NCI-H1694 (cell line): ENCODE results near the gene TCF7.

Experiments used
- DNase-seq: peaks from one replicate; lab custom pipeline; 2025; lab: John Stamatoyannopoulos, UW

The TCF7 gene

GRCh38 chr5:134131165-134131564 is 16.7 kb downstream of the TCF7 start:
- DNase-seq: no peak

GRCh38 chr5:134131578-134132350 is 17.3 kb downstream of the TCF7 start:
- no peak for DNase-seq

DNA sequence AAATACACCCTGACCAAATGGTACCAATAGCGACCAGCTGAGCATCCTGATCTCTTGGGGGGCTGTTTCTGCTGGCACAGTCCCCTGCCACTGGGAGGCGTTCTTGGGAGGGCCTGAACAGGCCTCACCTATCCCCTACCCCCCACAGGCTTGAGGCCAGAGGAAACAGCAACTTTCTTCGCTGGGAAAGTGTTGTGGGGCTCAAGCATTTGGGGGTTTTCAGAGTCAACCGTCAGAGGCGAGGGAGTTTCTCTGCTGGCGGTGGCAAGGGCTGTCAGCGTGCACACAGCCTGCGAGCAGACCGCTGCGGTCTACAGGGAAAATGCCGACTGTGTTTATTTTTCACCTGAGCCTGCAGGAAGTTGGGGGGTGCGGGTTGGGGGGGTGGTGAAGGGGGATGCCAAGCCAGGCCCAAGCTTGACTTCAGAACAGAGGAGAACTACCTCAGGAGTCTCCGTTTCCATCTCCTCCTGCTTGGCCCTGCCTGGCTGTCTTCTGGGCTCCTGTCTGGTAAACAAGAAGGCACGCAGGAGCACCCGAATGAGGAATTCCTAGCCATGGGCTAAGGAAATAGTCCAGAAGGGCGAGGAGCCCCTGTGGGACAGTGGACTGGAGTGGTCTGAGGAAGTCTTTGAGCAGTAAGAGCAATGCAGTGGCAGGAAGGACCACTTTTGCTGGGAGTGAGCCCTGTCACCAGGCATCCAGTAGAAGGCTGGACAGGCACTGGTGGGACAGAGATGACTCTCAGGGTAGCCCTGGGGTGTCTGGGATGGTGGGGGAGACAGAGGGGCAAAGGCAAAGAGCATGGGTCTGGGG is 18.1 kb downstream of the TCF7 start:
- DNase-seq: no peak

- no peak for DNase-seq
Measured at GRCh38 chr5:134133188-134133994, 18.9 kb downstream of the TCF7 start.

- DNase-seq: no peak
Measured at GRCh38 chr5:134133995-134134541, 19.6 kb downstream of the TCF7 start.

- DNase-seq: no peak
Measured at GRCh38 chr5:134135091-134135655, 20.7 kb downstream of the TCF7 start.

- no peak for DNase-seq
Measured at GRCh38 chr5:134136221-134136631, 21.7 kb downstream of the TCF7 start.

DNA sequence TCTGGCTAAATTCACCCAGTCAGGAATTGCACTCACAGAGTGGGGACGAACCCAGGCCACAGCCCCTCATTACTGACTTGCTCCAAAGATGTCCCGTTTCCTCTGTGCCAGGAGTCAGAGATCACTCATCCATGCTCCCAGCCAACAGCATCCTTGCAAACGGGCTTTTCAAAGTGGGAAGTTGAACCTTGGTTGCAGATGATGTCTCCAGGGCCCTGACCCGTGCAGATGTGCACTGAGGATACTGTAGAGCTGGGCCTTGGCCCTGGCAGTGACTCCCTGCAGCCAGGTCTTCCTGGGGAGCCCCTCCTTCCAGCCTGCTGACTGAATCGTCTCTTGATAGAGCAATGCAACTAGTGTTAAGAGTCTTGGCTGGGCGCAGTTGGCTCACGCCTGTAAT is 22.3 kb downstream of the TCF7 start:
- DNase-seq: no peak

DNA sequence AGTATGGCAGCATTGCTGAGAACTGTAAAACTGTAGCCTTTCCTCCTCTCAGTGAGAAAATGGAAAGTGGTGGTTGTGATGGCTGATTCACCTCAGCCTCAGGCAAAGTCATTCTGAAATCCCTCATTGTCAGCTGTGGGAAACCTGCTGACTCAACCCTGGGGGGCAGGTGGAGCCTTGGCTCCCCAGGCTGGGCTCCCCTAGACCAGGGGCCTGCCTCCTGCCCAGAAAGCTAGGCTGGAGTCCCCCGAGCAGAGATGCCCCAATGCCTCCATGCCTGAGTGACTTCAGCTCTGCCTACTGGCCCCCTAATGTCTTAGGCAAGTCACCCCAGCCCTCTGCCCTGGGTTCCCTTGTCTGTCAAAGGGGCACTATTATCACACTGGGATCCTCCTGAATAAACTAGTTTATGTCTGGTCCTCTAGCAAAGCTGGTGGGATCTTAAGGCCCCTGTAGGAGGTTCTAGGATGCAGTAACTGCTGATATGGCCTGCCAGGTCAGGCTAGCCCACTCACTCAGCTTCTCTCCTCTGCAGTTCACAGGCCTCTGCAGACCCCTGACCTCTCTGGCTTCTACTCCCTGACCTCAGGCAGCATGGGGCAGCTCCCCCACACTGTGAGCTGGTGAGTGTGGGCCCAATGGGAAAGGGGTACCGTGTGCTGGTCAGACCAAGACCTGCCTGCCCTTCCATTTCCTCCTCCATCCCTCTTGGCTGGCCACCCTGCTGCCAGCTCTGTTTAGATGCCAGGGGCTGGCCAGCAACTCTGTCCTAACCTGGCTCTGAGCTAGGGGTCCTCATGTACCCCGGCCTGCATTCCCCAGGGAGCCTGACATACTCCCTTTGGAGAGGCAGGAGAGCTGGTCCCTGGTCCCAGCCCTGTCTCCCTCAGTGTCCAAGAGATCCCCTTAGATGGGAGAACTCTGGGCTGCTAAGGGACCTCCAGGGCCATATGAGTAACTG is 24.2 kb downstream of the TCF7 start:
- DNase-seq: no peak

DNA sequence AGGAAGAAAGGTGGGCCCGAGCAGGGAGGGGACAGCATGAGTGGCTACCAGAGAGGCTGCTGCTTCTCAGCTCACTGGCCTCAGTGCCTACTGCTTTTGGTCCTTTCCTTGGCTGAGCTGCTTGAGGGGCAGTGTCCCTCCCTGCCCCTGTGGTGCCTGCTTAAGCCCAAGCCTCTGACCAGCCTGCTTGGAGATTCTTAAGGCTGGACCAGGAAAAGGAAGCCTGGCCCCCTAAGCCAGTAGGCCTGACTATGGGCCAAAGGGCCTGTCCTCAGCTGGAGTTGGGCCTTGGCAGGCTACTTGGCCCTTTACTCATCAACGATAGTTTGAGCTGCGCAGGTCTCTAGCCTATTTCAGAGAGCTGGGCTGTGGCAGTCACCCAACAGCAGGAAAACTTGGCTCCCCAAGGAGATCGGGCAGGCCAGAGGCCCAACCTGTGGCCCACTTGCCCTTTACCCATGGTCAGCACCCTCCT is 24.9 kb downstream of the TCF7 start:
- DNase-seq: no peak

DNA sequence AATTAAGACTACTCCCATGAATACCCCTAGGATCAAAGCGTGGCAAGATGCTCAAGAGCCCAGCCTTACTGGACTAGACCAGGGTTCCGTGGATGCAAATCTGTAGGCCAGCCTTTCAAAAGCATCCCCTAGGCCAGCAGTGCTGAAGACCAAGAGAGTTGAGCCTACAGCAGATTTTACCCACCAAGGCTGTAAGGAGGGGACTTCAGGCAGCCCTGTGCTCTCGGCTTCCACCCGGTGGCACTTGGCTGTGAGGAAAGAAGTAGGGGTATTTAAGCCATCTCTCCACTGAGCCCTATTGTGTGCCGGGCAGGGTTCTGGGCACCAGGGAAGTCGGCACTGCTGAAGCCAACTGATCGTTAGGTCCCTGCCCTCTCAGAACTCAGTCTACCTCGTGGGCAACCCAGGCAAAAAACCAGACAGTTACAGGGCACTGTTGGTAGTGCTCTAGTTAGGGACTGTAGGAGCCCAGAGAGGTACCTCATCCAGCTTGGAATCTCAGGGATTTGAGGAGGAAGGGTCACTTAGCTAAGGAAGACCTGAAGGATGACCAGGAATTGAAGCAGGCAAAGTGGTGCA is 25.5 kb downstream of the TCF7 start:
- no peak for DNase-seq

- peak; percentile 77 for DNase-seq
Measured at GRCh38 chr5:134140530-134141201, 26.2 kb downstream of the TCF7 start.

GRCh38 chr5:134141331-134142050 is 27.0 kb downstream of the TCF7 start:
- no peak for DNase-seq

DNA sequence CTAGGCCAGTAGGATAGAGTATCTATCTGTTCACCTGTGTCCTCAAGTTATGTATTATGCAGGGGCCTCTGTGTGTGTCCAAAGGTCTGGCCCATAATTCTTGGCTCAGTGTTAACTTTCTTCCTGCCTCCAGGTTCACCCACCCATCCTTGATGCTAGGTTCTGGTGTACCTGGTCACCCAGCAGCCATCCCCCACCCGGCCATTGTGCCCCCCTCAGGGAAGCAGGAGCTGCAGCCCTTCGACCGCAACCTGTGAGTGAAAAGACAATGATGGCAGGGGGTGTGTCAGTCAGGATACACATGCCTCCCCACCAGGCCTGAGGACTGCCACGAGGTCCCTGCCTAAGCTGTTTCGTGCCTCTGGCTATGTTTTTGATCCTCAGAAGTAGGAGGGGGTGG is 27.6 kb downstream of the TCF7 start:
- DNase-seq: no peak

DNA sequence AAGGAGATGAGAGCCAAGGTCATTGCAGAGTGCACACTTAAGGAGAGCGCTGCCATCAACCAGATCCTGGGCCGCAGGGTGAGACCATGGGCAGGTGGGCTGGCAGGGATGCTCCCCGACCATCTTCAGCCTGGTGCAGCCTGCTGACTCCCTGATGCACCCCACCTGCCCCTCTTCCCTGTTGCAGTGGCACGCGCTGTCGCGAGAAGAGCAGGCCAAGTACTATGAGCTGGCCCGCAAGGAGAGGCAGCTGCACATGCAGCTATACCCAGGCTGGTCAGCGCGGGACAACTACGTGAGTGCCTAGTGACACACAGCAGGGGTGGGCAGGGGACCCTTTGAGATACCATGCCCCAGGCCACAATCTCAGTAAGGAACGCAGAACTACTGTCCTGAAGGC is 28.3 kb downstream of the TCF7 start:
- DNase-seq: no peak

- no peak for DNase-seq
Measured at GRCh38 chr5:134143431-134143830, 28.9 kb downstream of the TCF7 start.

GRCh38 chr5:134143944-134144941 is 29.8 kb downstream of the TCF7 start:
- DNase-seq: no peak
